MM.1S (cell line): ENCODE measurements around the gene MRGPRG.

Experiments used
- DNase-seq: peaks from one replicate; pipeline ENCODE4 v3.0.0-alpha.2; 2015
- H2AFZ ChIP-seq: fragments of 300-600 bp; sonication (generic); 2 replicates; pipeline ENCODE4 v1.6.0; 2016; ENCODE audit warnings: antibody characterized with exemption, low read length
- H3F3A ChIP-seq: fragments of 300-600 bp; sonication (generic); 2 replicates; pipeline ENCODE4 v1.6.1; 2016; ENCODE audit warnings: mild to moderate bottlenecking, antibody characterized with exemption, low read length, moderate library complexity, mixed read lengths; ENCODE audit not compliant: insufficient read depth
- H3K27ac ChIP-seq: fragments of 300-600 bp; sonication (generic); 2 replicates; pipeline ENCODE4 v1.5.1; 2016; ENCODE audit warnings: mild to moderate bottlenecking, low read length
- H3K27me3 ChIP-seq: fragments of 300-600 bp; sonication (generic); replicated peaks from 2 replicates; pipeline ENCODE4 v1.6.0; 2016; ENCODE audit warnings: low read length; ENCODE audit not compliant: insufficient read depth
- H3K36me3 ChIP-seq: fragments of 300-600 bp; sonication (generic); replicated peaks from 2 replicates; pipeline ENCODE4 v1.6.1; 2016; ENCODE audit warnings: mild to moderate bottlenecking, low read length, mixed read lengths; ENCODE audit not compliant: insufficient read depth
- H3K4me1 ChIP-seq: fragments of 300-600 bp; sonication (generic); 2 replicates; pipeline ENCODE4 v1.6.1; 2016; ENCODE audit warnings: low read length, mixed read lengths
- H3K4me2 ChIP-seq: fragments of 300-600 bp; sonication (generic); 2 replicates; pipeline ENCODE4 v1.6.0; 2016; ENCODE audit warnings: low read depth, low read length
- H3K4me3 ChIP-seq: fragments of 300-600 bp; sonication (generic); 2 replicates; pipeline ENCODE4 v1.5.1; 2016; ENCODE audit warnings: low read length, mixed read lengths
- H3K79me2 ChIP-seq: fragments of 300-600 bp; sonication (generic); 2 replicates; pipeline ENCODE4 v1.6.1; 2016; ENCODE audit warnings: mixed run types, low read length, mixed read lengths
- H3K9ac ChIP-seq: fragments of 300-600 bp; sonication (generic); 2 replicates; pipeline ENCODE4 v1.6.1; 2016; ENCODE audit warnings: low read length, mixed read lengths
- H3K9me2 ChIP-seq: fragments of 300-600 bp; sonication (generic); replicated peaks from 2 replicates; pipeline ENCODE4 v1.6.1; 2016; ENCODE audit warnings: mild to moderate bottlenecking, low read length, mixed read lengths; ENCODE audit not compliant: insufficient read depth
- H3K9me3 ChIP-seq: fragments of 300-600 bp; sonication (generic); replicated peaks from 2 replicates; pipeline ENCODE4 v1.6.1; 2016; ENCODE audit warnings: mild to moderate bottlenecking, low read length, mixed read lengths; ENCODE audit not compliant: insufficient read depth
- H4K20me1 ChIP-seq: fragments of 300-600 bp; sonication (generic); 2 replicates; pipeline ENCODE4 v1.6.1; 2016; ENCODE audit warnings: mild to moderate bottlenecking, low read length, moderate library complexity, mixed read lengths; ENCODE audit not compliant: insufficient read depth
- CTCF ChIP-seq: fragments of 300-600 bp; sonication (generic); IDR thresholded peaks from 2 replicates; pipeline ENCODE4 v1.5.1; 2016; ENCODE audit warnings: antibody characterized with exemption, low read length, mixed read lengths
- EZH2 ChIP-seq: fragments of 300-600 bp; sonication (generic); optimal IDR thresholded peaks from 2 replicates; pipeline ENCODE3; 2017; ENCODE audit warnings: low read depth, mild to moderate bottlenecking, antibody characterized with exemption, low read length, mixed read lengths
- EZH2phosphoT487 ChIP-seq: fragments of 300-600 bp; sonication (generic); IDR thresholded peaks from 2 replicates; pipeline ENCODE4 v1.6.1; 2018; ENCODE audit warnings: antibody characterized with exemption, low read length

MRGPRG gene

GRCh38 chr11:3204141-3205015, 14.2 kb downstream of the MRGPRG start:
- no peak for TF ChIP-seq EZH2phosphoT487
- no peak for TF ChIP-seq EZH2
- no peak for TF ChIP-seq CTCF
- Histone ChIP-seq H3K4me2 (no peak overlapping the region), H3K27me3 (peaks cover 56% of the 10 kb centered on the region)

DNA sequence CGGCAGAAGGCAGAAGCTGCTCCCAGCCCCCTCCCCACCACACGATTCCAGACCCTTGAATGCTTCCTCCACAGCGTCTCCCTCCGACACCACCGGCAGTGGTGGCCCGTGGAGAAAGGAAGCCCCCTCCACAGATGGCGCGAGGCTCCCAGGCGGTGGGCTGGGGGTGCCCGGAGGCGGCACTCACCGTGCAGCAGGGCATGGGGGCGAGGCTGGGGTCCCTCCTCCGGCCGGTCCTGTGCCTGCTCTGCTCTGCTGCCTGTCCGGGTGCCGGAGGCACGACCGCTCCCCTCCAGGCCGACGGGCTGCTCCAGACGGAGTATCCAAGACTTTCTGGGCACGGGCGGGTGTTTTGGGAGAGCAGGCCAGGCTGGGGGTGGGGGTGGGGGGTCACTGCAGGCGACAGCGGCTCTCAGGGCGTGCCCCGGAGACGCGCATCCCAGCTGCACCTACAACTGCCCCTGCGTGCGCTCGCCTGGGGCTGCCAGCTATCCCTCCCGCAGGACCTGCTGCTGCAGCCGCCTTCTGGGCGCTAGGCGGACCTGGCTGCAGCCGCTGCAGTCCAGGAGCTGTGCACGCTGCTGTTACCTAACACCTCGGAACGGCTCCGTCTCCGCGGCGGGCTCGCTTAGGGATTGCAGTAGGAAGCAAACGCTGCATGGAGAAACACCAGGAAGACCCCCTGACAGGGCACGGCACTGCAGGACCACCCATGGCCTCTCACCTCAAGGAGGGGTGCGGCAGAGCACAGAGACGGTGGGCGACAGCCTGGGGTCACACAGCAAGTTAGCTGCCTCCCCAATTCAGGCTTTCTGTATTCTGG, 15.2 kb downstream of the MRGPRG start:
- Histone ChIP-seq H3K79me2 (no peaks in the 10 kb centered on the region), H3K4me2 (no peak overlapping the region), H3F3A (no peaks in the 10 kb centered on the region), H3K4me1 (no peaks in the 10 kb centered on the region), H2AFZ (no peak overlapping the region), H4K20me1 (no peaks in the 10 kb centered on the region), H3K36me3 (no peaks in the 10 kb centered on the region), H3K9ac (no peak overlapping the region), H3K9me3 (no peaks in the 10 kb centered on the region), H3K9me2 (no peaks in the 10 kb centered on the region), H3K27ac (no peak overlapping the region), H3K4me3 (no peak overlapping the region), H3K27me3 (peaks cover 64% of the 10 kb centered on the region)
- no peak for TF ChIP-seq EZH2
- TF ChIP-seq CTCF, result no peak
- TF ChIP-seq EZH2phosphoT487, result no peak
- DNase-seq, result no peak

More at GRCh38 chr11:3204141-3205015, 14.2 kb downstream of the MRGPRG start:
- no peak overlapping the region for H3K9ac ChIP-seq
- no peaks in the 10 kb centered on the region for H3K9me3 ChIP-seq
- H3K9me2 ChIP-seq, result no peaks in the 10 kb centered on the region
- no peak overlapping the region for H3K4me3 ChIP-seq
- H3K27ac ChIP-seq, result no peak overlapping the region
- H3K79me2 ChIP-seq, result no peaks in the 10 kb centered on the region
- no peaks in the 10 kb centered on the region for H4K20me1 ChIP-seq
- no peaks in the 10 kb centered on the region for H3F3A ChIP-seq
- H2AFZ ChIP-seq, result no peak overlapping the region
- no peaks in the 10 kb centered on the region for H3K36me3 ChIP-seq
- DNase-seq, result no peak
- H3K4me1 ChIP-seq, result no peaks in the 10 kb centered on the region

- H3K9me3 ChIP-seq, result no peaks in the 10 kb centered on the region
- H3K4me3 ChIP-seq, result no peak overlapping the region
- no peak for DNase-seq
- no peaks in the 10 kb centered on the region for H3K79me2 ChIP-seq
- H2AFZ ChIP-seq, result no peak overlapping the region
- no peaks in the 10 kb centered on the region for H3K4me1 ChIP-seq
- H3K27ac ChIP-seq, result no peak overlapping the region
- TF ChIP-seq EZH2 (no peak), EZH2phosphoT487 (no peak), CTCF (no peak)
- no peaks in the 10 kb centered on the region for H3K9me2 ChIP-seq
- no peaks in the 10 kb centered on the region for H3K36me3 ChIP-seq
- H3K4me2 ChIP-seq, result no peak overlapping the region
- H3K9ac ChIP-seq, result no peak overlapping the region
- no peaks in the 10 kb centered on the region for H3F3A ChIP-seq
- peaks cover 71% of the 10 kb centered on the region for H3K27me3 ChIP-seq
- no peaks in the 10 kb centered on the region for H4K20me1 ChIP-seq
Observed at GRCh38 chr11:3202759-3203158, 15.9 kb downstream of the MRGPRG start.
